ENCODE results near the gene GMDS. TPM values are rescaled to one million over a fixed set of nuclear protein-coding genes. Genes with fewer than 3 reads are reported as not detected.
A peak's percentile ranks its signal among the peaks of the same experiment; 100 is the strongest.

The GMDS gene
- total and polyA plus RNA-seq, 11 donors, result 4.5 to 10.7 (median 7.0) TPM

GRCh38 chr6:1609648-1610496 lies 635.5 kb downstream of the GMDS start, which contains the start of gene FOXC1:
Gene FOXC1 (plus strand): TSS chr6:1609915. CDS start chr6:1610446, 531 bp downstream.
- Histone ChIP-seq H3K27ac (peak within 1 kb of the TSS; percentile 75 to 95 (median 88)), H3K36me3 (no peaks in the 10 kb centered on the region), H3K27me3 (peaks cover 28 to 90% (median 65%) of the 10 kb centered on the region in 9 donors), H3K4me1 (peaks cover 0 to 55% (median 6%) of the 10 kb centered on the region in 12 donors), H3K9me3 (no peaks in the 10 kb centered on the region), H3K4me3 (peak within 1 kb of the TSS; percentile 53 to 89 (median 69))
- DNase-seq (peak; percentile 89 to 93 (median 90)), ATAC-seq (peak; percentile 84 to 92 (median 90))
- intact Hi-C loops (cut with DNase I), result loop anchor here in 8 of 10 donors (2.0 to 10.0 kb wide), 10 partner anchors 75 to 1087 kb away; no protein-coding TSS in a partner anchor
- 1% methylated on average over 31 to 115 of the region's 115 CpGs for WGBS, 4 donors
- no peak for TF ChIP-seq CTCF (IDR thresholded peaks at IDR 0.05)
- peak in 1 of 2 donors; percentile 81 for TF ChIP-seq POLR2A (IDR thresholded peaks at IDR 0.05)

- no peak for ATAC-seq
Measured at GRCh38 chr6:1609041-1609647, 636.3 kb downstream of the GMDS start.

GRCh38 chr6:1608222-1609040 lies 637.0 kb downstream of the GMDS start:
- DNase-seq, result peak in 1 of 5 donors; percentile 19
- intact Hi-C loops (cut with DNase I), result loop anchor here in 5 of 10 donors (2.0 to 10.0 kb wide), 7 partner anchors 76 to 1089 kb away; no protein-coding TSS in a partner anchor
- no peak for ATAC-seq
- Histone ChIP-seq H3K36me3 (no peaks in the 10 kb centered on the region), H3K27me3 (peaks cover 23 to 90% (median 67%) of the 10 kb centered on the region in 9 donors), H3K4me3 (peak overlapping the region in 11 of 12 donors; percentile 33 to 89 (median 70)), H3K4me1 (peaks cover 0 to 54% (median 13%) of the 10 kb centered on the region in 12 donors), H3K27ac (peak overlapping the region in 2 of 12 donors; percentile 78 to 85), H3K9me3 (no peaks in the 10 kb centered on the region)
- TF ChIP-seq POLR2A (IDR thresholded peaks at IDR 0.05), result no peak
- TF ChIP-seq CTCF (IDR thresholded peaks at IDR 0.05), result no peak
- WGBS, 4 donors, result 10 to 31% (median 24%) methylated on average over 53 to 59 of the region's 59 CpGs

More at GRCh38 chr6:1609041-1609647, 636.3 kb downstream of the GMDS start:
- no peaks in the 10 kb centered on the region for H3K36me3 ChIP-seq
- H3K27ac ChIP-seq, result peak overlapping the region in 11 of 12 donors; percentile 49 to 91 (median 78)
- H3K27me3 ChIP-seq, result peaks cover 25 to 90% (median 64%) of the 10 kb centered on the region in 9 donors
- peak overlapping the region; percentile 33 to 89 (median 69) for H3K4me3 ChIP-seq
- peak in 3 of 5 donors; percentile 46 to 73 (median 54) for DNase-seq
- 1 to 2% (median 2%) methylated on average over 40 to 58 of the region's 58 CpGs for WGBS, 4 donors
- peaks cover 0 to 59% (median 11%) of the 10 kb centered on the region in 12 donors for H3K4me1 ChIP-seq
- H3K9me3 ChIP-seq, result no peaks in the 10 kb centered on the region
- TF ChIP-seq CTCF (IDR thresholded peaks at IDR 0.05) (no peak), POLR2A (IDR thresholded peaks at IDR 0.05) (no peak)
- intact Hi-C loops (cut with DNase I), result loop anchor here in 5 of 10 donors (2.0 to 10.0 kb wide), 7 partner anchors 76 to 1088 kb away; no protein-coding TSS in a partner anchor

Data from heart left ventricle (tissue), 16 donors.